Activated CD4-positive, alpha-beta T cell treated with anti-CD3 and anti-CD28 coated beads for 48 hours (primary cell): Measurements from ENCODE around the gene SNAPIN.

Experiments
- DNase-seq: peaks from one replicate; pipeline ENCODE4 v3.0.0-alpha.2; 2020

Gene SNAPIN, protein sequence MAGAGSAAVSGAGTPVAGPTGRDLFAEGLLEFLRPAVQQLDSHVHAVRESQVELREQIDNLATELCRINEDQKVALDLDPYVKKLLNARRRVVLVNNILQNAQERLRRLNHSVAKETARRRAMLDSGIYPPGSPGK

DNA sequence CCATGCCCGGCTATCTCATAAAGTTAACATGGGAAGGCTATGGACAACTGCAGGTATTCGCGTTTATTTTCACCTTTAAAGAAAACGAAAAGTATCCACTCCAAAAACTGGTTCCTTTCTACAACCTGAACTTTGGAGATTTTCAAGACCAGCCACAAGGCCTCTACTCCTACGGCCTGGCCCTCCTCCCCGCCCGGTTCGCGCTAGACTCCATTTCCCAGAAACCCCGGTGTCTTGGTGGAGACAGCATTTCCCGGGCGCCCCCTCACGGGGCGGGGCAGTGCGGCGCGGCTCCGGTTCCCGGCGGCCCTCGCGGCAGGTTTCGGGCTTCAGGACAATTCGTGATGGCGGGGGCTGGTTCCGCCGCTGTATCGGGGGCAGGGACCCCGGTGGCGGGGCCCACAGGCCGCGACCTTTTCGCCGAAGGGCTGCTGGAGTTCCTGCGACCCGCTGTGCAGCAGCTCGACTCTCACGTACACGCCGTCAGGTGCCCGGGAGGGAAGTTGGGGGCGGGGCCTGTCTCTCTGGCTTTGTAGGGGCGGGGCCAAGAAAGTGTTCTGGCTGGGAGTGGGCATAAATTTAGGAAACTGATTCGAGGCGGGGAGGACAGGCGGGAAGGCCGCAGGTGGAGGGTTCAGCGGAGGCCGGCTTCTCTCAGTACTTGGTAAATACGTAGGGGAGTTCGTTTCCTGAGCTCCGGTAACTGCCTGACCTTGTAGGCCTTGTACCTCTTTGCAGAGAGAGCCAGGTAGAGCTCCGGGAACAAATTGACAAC lies at the start of gene SNAPIN:
TSS of gene SNAPIN (plus strand) at position 304 of the 775 bp plus-strand sequence. CDS start at position 345, 41 bp downstream.
- DNase-seq = peak; percentile 95

- no peak for DNase-seq
Observed at GRCh38 chr1:153608742-153609584, 49.5 kb upstream of the SNAPIN start.

- no peak for DNase-seq
Observed at GRCh38 chr1:153609585-153609907, 49.0 kb upstream of the SNAPIN start.

DNA sequence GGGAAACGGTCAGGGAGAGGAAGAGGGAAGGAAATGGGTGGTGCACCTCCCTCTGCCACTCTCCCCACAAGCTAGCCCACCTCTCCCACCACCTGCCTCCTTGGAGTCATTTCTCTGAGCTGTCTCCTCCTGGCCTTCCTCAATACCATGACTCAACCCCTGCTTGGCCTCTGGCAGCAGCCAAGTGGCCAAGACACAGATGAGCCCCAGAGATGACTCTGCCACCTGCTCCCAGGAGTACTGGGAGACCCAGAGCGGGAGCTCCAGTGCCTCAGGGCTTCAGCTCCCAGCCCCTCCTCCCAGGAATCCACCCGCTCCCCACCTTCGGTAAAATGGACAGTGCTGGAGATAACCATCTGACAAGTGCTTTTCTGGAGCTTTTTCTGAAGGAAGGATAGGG lies 48.2 kb upstream of the SNAPIN start:
- DNase-seq = no peak

DNA sequence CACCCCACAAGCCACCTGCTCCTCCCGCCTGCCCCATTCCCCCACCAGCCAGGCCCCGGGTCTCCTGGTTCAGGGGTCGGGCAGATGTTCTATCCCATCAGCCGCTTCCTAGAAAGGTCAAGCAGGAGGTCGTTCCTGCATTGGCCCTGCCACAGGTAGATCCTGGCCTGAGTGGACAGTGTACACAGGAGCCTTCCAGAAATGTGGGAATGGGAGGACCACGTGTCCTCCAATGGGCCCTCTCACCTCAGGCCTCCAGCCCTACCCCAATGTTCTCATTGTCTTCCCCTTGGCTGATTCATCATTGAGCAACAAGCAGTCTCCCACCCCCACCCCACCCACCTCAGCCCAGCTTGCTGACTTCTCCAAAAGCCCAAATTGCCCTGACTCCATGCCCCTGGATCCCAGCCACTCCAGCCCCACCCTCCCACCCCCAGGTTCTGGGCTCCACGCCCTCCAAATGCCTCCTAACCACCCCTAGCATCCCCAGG lies 47.6 kb upstream of the SNAPIN start:
- DNase-seq = no peak

- DNase-seq = no peak
Observed at GRCh38 chr1:153611356-153611755, 47.1 kb upstream of the SNAPIN start.

DNA sequence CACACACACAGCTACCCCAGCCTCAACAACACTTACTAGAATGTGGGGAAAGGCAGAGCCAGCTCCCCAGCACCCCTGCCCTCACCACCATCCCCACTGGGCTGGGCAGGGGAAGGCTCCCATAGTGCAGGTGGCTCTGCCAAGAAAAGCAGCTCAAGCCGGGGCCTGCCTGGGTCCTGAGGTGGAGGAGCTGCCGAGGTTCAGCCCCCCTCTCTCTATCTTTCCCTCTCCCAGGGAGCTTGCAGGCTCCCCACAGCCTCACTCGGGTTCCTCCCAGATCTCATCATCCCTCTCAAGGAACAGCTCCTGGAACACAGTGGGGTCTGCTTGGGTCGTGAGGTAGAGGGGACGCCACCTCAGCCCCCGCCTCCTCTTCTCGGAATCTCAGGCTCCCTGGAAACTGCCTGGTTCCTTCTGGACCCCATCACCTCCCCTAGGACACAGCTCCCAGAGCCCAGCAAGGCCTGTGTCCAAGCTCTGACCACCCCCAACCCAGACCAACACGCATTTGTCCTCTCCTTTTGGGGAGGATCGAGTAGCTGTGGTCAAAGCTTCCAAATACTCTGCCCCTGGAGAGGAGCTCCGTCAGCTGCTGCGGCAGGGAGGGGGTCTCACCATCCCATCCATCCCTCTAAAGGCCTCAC lies 46.3 kb upstream of the SNAPIN start:
- no peak for DNase-seq

DNA sequence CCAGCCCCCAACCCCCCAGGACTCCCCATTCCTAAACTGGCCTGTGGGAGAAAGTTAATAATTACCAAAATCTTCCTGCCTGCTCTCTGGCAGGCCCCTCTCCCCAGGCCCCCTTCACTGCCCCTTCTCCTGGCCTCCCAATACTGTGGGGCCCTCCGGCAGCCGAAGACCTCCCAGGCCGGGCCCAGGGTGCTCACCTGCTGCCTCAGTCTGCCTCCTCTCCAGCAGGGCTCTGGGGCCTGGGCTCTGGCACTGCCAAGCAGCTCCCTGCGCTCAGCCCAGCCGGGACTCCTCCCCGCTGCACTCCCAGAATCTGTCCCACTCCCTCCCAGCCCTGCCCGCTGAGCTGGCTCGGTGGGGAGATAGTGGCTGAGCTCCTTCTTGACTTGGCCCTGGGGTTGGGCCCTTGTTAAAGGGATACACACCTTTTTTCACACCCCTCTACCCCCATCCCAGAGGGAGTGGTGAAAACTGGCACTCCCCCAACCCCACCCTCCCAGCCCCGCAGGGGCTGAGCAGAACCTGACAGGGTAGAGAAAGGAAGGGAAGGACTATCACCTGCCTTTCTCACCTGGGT lies 45.7 kb upstream of the SNAPIN start, which contains the start of gene S100A16:
TSS of gene S100A16 (minus strand) at position 383 of the 577 bp plus-strand sequence. CDS start 4,986 bp downstream, outside the sequence.
- DNase-seq = no peak

GRCh38 chr1:153613406-153613805 lies 45.1 kb upstream of the SNAPIN start:
- DNase-seq = no peak

GRCh38 chr1:153614189-153614900 lies 44.2 kb upstream of the SNAPIN start:
- DNase-seq = no peak

DNA sequence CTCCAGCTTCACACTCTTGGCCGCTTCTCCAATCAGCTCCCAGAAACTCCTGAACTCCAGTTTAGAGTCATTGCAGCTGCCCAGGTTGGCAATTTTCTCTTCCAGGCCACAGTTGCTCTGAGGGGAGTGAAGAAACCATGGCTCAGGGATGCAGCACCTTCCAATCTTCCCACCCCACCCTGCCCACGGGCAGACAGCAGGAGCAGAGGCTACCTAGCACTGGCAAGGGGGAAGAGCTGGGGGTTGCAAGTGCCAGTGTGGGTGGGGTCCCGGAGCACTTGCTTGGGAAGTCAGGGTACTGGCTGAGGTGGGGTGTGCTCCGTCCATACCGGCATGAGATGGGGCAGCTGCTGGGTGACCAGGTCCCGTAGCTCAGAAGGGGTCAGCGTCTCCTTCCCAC lies 43.6 kb upstream of the SNAPIN start:
- no peak for DNase-seq

DNA sequence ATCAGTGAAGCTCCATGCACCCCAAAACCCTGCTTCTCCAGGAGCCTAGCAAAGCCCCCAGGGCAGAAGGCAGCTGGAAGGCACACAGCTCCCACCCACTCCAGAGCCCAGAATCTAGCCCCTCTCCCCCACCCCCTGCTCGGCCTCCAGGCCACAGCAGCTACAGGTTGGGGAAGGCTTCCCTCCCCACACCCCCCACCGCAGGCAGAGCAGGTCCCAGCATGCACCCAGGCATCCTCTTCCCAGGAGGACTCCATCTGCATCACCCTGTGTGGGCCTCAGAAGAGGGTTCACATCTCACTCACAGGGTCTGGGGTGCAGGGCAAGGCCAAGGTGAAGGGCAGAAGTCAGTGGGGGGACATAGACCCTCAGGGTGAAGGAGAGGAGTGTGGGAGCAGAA lies 43.1 kb upstream of the SNAPIN start:
- DNase-seq = no peak

DNA sequence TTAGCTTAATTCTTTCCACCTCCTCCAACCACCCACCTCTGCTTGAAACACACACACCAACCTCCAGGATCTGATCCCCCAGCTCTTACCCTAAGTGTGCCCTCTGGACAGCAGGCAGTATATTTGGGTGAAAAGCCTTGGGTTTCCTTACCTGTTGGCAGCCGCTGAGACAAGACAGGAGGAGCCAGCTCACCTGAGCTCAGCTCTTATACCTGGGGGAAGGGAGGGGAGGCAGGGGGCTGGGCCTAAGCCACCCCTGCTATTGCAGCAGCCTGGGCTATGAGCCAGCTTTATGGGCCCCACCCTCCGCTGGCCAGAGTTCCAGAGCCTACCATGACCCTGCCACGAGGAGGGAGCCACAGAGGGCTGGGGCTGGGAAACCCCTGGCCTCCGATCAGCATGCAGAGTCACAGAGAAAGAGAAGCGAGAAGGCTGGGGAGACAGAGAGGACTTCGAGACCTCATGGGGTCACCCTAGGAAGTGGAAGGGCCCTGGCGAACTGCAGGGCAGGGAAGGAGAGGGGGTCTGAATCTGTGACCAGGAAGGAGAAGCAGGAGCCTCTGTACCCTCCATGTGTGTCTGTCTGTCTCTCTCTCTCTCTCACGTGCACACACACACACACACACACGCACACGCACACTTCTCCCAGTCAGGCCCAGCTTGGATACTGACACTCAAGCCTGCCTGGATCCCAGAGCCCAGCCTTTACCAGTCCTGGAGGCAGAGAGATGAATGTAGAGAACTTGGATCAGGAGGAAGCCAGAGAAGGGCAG lies 42.2 kb upstream of the SNAPIN start, which contains the start of gene S100A14:
TSS of gene S100A14 (minus strand) at position 182 of the 773 bp plus-strand sequence. CDS start 467 bp downstream, outside the sequence.
- DNase-seq = no peak

GRCh38 chr1:153616917-153617311 lies 41.6 kb upstream of the SNAPIN start:
- no peak for DNase-seq

- DNase-seq = no peak
Observed at GRCh38 chr1:153617663-153618062, 40.8 kb upstream of the SNAPIN start.

- no peak for DNase-seq
Observed at GRCh38 chr1:153619171-153619570, 39.3 kb upstream of the SNAPIN start.

DNA sequence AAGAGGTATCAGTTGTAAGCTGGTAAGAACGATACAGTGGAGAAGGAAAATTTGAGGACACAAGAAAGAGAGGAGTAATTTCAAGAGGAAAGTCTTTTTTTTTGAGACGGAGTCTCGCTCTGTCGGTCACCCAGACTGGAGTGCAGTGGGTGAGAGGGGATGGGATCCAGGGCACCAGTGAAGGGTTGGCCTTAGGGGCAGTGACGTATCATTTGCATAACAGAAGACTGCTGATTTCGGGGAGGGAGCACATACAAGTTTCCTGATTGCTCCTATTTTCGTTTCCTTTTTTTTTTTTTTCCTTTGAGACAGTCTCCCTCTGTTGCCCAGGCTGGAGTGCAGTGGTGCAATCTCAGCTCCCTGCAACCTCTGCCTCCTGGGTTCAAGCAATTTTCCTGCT lies 35.4 kb upstream of the SNAPIN start:
- DNase-seq = no peak

DNA sequence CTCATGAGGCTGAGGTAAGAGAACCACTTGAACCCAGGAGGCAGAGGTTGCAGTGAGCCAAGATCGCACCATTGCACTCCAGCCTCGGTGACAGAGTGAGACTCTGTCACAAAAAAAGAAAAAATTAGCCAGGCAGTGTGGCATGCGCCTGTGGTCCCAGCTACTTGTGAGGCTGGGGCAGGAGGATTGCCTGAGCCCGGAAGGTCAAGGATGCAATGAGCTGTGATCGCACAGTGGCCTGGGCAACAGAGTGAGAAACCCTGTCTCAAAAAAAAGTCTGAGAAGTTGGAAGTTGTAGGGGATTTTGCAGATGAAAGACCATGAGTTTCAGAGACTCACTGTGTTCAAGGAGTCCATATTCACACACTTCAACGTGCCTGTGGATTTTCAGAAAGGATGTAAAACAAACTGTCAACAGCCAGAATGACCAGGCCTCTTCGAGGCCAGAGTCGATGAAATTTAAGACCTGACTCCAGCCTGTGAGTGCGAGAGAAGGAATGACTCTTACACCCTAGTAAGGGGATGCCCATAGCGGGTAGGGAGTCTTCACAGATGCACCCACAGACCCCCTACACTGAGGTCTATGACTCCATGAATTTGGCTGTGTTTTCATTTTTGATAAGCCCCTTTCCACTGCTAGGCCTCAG lies 33.4 kb upstream of the SNAPIN start:
- DNase-seq = no peak

GRCh38 chr1:153626477-153626903 lies 32.0 kb upstream of the SNAPIN start:
- no peak for DNase-seq

DNA sequence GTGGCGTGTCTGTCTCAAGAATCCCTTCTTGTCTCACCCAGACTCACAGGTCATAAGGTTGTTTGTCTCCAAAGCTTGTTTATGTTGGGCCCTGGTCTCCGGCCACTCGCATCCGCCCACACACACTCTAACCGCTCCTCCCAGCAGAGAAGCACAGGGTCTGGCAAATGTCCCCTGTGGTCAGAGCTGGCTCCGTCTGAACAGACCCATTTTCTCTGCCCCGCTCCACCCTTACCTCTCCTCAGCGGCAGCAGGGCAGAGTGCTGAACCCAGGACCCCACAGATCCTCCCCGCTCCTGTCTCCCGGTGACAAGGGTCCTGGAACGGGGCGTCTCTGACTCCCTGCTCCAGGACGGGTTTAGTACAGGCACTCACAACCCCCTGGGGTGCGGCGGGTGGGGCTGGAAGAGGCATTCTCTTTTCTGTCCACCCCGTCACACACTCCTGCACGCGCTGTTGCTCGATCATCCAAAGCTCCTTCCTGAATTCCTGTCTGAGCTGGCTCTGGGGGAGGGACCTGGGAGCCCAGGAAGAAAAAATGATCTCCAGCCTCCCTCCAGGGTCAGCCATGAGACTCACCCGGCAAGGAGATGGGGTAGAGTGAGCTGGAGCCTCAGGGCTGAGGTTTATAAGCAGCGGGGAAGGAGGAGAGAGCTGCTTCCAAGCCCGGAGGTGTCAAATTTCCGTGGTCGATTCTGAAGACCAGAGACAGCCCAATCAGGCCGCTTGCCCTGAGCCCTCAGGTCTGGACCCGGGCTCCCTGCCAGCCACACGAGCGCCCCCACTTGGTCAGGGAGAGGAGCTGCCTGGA lies 31.4 kb upstream of the SNAPIN start, which contains the start of gene S100A13:
TSS of gene S100A13 (minus strand) at position 602 of the 811 bp plus-strand sequence. CDS start 1,033 bp downstream, outside the sequence.
- peak; percentile 25 for DNase-seq
